Calu3 (cell line): ENCODE results near the gene SSTR3. TPM values are rescaled to one million over a fixed set of nuclear protein-coding genes. Genes with fewer than 3 reads are reported as not detected.

ENCODE experiments used
- BruUV-seq: library from RNA; stranded (reverse); fragments of 400-500 nt; replicated peaks from 2 replicates; lab custom pipeline; 2021; lab: Mats Ljungman, UMichigan
- CTCF ChIA-PET: fragments of 300-600 bp; sonication (Branson Sonifier 250); formaldehyde crosslinking; loops from one replicate; lab custom pipeline; 2022; ENCODE audit warnings: antibody characterized with exemption; lab: Charles Lee
- DNase-seq: peaks from one replicate; pipeline ENCODE4 v3.0.0; 2022
- H3K27ac Mint-ChIP-seq: one replicate; pipeline ENCODE4 v1.8.0; 2022; ENCODE audit warnings: mixed read lengths; ENCODE audit not compliant: unreplicated experiment
- H3K27me3 Mint-ChIP-seq: one replicate; pipeline ENCODE4 v1.8.0; 2022; ENCODE audit warnings: mixed read lengths; ENCODE audit not compliant: unreplicated experiment
- H3K36me3 Mint-ChIP-seq: one replicate; pipeline ENCODE4 v1.8.0; 2022; ENCODE audit warnings: mild to moderate bottlenecking, moderate library complexity, mixed read lengths; ENCODE audit not compliant: insufficient read depth, unreplicated experiment
- H3K4me1 Mint-ChIP-seq: one replicate; pipeline ENCODE4 v1.8.0; 2022; ENCODE audit warnings: mild to moderate bottlenecking, low read depth, mixed read lengths; ENCODE audit not compliant: unreplicated experiment
- H3K4me3 Mint-ChIP-seq: one replicate; pipeline ENCODE4 v1.8.0; 2022; ENCODE audit warnings: mild to moderate bottlenecking, low read depth, moderate library complexity, mixed read lengths; ENCODE audit not compliant: unreplicated experiment
- H3K9me3 Mint-ChIP-seq: one replicate; pipeline ENCODE4 v1.8.0; 2022; ENCODE audit warnings: low read depth, mixed read lengths; ENCODE audit not compliant: unreplicated experiment
- intact Hi-C: fragments of 100-400 bp; cut with micrococcal nuclease; formaldehyde crosslinking; loops from one replicate; pipeline ENCODE4 v1.10.0; 2022; ENCODE audit not compliant: unreplicated experiment
- total RNA-seq: library from RNA; stranded (reverse); gene quantifications from 2 replicates; pipeline ENCODE4 v1.2.3, GENCODE V29; 2022
- TF ChIP-seq, protein P1 (sequence below): fragments of 200-600 bp; IDR thresholded peaks from one replicate; pipeline ENCODE4 v1.8.0; 2022; ENCODE audit warnings: antibody characterized with exemption; ENCODE audit not compliant: unreplicated experiment

Gene SSTR3
- total RNA-seq, 1 experiment from 2014 or later: not detected

GRCh38 chr22:37232140-37232998, 20.1 kb upstream of the SSTR3 start:
- no peak overlapping the region for H3K27ac Mint-ChIP-seq
- no peak for DNase-seq
- CTCF ChIA-PET: no interaction called here
- H3K27me3 Mint-ChIP-seq: no peaks in the 10 kb centered on the region
- H3K4me3 Mint-ChIP-seq: no peak overlapping the region
- intact Hi-C loops: no loop called here
- H3K4me1 Mint-ChIP-seq: peaks cover 29% of the 10 kb centered on the region
- peaks cover 9% of the 10 kb centered on the region for H3K36me3 Mint-ChIP-seq
- H3K9me3 Mint-ChIP-seq: no peaks in the 10 kb centered on the region
- no TSS peak for BruUV-seq
- TF ChIP-seq, protein P1, sequence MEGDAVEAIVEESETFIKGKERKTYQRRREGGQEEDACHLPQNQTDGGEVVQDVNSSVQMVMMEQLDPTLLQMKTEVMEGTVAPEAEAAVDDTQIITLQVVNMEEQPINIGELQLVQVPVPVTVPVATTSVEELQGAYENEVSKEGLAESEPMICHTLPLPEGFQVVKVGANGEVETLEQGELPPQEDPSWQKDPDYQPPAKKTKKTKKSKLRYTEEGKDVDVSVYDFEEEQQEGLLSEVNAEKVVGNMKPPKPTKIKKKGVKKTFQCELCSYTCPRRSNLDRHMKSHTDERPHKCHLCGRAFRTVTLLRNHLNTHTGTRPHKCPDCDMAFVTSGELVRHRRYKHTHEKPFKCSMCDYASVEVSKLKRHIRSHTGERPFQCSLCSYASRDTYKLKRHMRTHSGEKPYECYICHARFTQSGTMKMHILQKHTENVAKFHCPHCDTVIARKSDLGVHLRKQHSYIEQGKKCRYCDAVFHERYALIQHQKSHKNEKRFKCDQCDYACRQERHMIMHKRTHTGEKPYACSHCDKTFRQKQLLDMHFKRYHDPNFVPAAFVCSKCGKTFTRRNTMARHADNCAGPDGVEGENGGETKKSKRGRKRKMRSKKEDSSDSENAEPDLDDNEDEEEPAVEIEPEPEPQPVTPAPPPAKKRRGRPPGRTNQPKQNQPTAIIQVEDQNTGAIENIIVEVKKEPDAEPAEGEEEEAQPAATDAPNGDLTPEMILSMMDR: no peak

DNA sequence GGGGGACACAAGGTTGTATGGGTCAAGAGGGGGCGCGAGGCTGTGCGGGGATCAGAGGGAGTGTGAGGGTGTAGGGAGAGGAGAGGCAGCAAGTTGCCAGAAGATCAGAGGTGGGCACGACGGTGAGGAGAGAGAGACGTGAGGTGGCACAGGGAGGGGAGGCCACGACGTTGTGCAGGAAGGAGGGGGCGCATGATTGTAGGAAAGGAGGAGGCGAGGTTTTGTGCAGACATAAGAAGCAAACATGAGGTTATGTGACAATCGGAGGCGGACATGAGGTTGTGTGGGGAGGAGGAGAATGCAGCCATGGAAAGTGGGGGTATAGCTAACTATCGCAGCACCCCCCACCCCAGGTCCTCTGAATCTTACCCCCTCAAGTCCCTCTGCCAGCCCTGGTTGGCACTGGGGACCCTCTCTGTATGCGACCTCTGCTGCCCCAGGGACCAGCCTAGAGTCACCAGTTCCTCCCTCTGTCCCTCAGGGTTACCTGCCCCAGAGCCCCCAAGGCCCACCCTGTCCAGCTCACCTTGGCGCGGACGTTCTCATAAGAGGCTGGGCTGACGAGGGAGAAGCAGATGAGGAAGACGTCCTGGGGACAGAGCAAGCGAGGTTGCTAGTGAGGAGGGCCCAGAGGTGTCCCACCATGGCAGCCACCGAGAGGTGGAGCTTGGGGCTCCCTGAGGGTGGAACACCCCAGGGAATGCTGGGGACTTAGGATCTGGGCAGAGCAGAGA, 19.3 kb upstream of the SSTR3 start:
- TF ChIP-seq, protein P1: no peak
- intact Hi-C loops: no loop called here
- CTCF ChIA-PET: interaction anchor here (0.6 kb wide), 1 partner anchor 150 kb away, joined by 3 read pairs; no protein-coding TSS in a partner anchor
- Mint-ChIP-seq H3K4me1 (peaks cover 29% of the 10 kb centered on the region), H3K4me3 (no peak overlapping the region), H3K9me3 (no peaks in the 10 kb centered on the region), H3K27me3 (no peaks in the 10 kb centered on the region), H3K36me3 (peaks cover 9% of the 10 kb centered on the region), H3K27ac (no peak overlapping the region)
- no TSS peak for BruUV-seq
- DNase-seq: no peak

- no peak for DNase-seq
- CTCF ChIA-PET: no interaction called here
- intact Hi-C loops: no loop called here
- H3K4me1 Mint-ChIP-seq: peaks cover 29% of the 10 kb centered on the region
- peaks cover 9% of the 10 kb centered on the region for H3K36me3 Mint-ChIP-seq
- H3K4me3 Mint-ChIP-seq: no peak overlapping the region
- no peak overlapping the region for H3K27ac Mint-ChIP-seq
- H3K9me3 Mint-ChIP-seq: no peaks in the 10 kb centered on the region
- no TSS peak for BruUV-seq
- H3K27me3 Mint-ChIP-seq: no peaks in the 10 kb centered on the region
- TF ChIP-seq, protein P1: no peak
Observed at GRCh38 chr22:37230673-37231405, 18.6 kb upstream of the SSTR3 start.
